NCI-H82 treated with DMSO at 0.1 percent for 48 hours (cell line): ENCODE data around the gene IGSF8.
A peak's percentile ranks its signal among the peaks of the same experiment; 100 is the strongest.

ENCODE experiments used
- DNase-seq: peaks from one replicate; lab custom pipeline; 2025; ENCODE audit not compliant: unreplicated experiment; lab: John Stamatoyannopoulos, UW

Gene IGSF8

GRCh38 chr1:160105155-160105554 is 6.7 kb upstream of the IGSF8 start:
- no peak for DNase-seq

GRCh38 chr1:160104486-160104885 is 6.1 kb upstream of the IGSF8 start:
- no peak for DNase-seq

GRCh38 chr1:160103658-160104408 is 5.4 kb upstream of the IGSF8 start:
- no peak for DNase-seq

GRCh38 chr1:160101717-160102522 is 3.5 kb upstream of the IGSF8 start:
- DNase-seq = no peak

- DNase-seq = peak; percentile 76
Observed at GRCh38 chr1:160101037-160101716, 2.8 kb upstream of the IGSF8 start.

GRCh38 chr1:160099716-160100375 is 1.4 kb upstream of the IGSF8 start:
- no peak for DNase-seq

GRCh38 chr1:160098852-160099561 is 588 bp upstream of the IGSF8 start:
- peak; percentile 92 for DNase-seq

- DNase-seq = no peak
Observed at GRCh38 chr1:160097151-160097910, 1.1 kb downstream of the IGSF8 start.

- DNase-seq = no peak
Observed at GRCh38 chr1:160096274-160097116, 1.9 kb downstream of the IGSF8 start.

GRCh38 chr1:160095382-160096105 is 2.9 kb downstream of the IGSF8 start:
- DNase-seq = no peak

GRCh38 chr1:160094806-160095205 is 3.6 kb downstream of the IGSF8 start:
- no peak for DNase-seq

GRCh38 chr1:160094291-160094625 is 4.2 kb downstream of the IGSF8 start:
- DNase-seq = no peak

GRCh38 chr1:160093624-160094290 is 4.7 kb downstream of the IGSF8 start:
- DNase-seq = no peak

GRCh38 chr1:160093069-160093395 is 5.4 kb downstream of the IGSF8 start:
- DNase-seq = no peak

GRCh38 chr1:160092366-160093068 is 5.9 kb downstream of the IGSF8 start:
- no peak for DNase-seq

- no peak for DNase-seq
Observed at GRCh38 chr1:160091666-160092223, 6.7 kb downstream of the IGSF8 start.

GRCh38 chr1:160090760-160091159 is 7.7 kb downstream of the IGSF8 start:
- DNase-seq = no peak
